ENCODE measurements around the gene WNT3.
"Not testable (repeated sequence)": the region's sequence is repeated elsewhere in the genome, so short reads cannot be mapped to it uniquely, and the experiment has no call there.

The WNT3 gene

DNA sequence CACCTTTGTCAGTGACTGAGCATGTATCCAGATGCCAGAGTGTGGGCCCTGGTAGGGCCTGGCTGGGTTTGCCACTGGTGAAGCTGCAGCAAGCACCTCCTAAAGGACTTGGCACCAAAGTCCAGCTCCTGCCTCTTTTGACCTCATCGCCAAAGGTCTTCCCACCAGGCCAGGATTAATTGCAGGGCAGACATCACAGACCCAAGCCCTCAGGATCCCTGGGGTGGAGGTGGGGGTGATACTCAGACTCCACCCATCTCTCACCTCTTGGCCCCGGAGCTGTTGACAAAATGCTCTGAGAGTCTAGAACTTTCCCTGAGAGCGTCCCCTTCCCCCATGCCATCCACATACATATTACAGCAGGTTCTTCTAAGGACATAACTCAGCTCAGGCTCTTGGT, 4.6 kb downstream of the WNT3 start:
- DNase-seq (ENCODE audit: low read depth, low spot score), result no peak

DNA sequence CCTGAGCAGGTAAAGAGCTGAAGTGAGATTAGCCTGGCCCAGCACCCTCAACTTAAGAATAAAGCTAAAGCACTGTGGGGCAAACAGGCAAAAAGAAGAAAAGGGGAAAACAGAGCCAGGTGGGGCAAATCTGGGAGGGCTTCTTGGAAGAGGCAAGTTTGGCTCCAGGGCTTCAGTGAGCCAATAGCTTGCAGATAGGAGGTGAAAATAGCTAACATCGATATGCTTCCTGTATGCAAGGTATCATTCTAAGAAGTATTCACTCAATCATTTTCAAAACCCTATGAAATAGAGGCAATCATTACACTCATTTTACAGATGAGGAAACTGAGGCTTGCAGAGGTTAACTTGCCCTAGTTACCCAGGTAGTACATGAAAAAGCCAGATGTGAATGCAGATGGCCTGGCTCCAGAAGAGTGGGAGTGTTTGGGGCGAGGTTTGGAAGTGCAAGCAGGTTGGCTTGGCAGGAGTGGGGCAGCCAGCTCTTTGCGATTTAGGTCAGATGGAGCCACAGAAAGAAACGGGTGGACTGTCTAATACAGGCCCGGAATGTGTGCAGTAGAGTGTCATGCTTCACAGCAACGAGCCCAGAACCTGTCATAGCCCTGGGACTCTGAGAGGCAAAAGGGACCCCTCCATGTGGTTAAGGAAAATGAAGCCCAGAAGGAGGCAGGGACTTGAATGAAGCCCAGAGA, 5.7 kb downstream of the WNT3 start:
- no peak for DNase-seq (ENCODE audit: low read depth, low spot score)

DNA sequence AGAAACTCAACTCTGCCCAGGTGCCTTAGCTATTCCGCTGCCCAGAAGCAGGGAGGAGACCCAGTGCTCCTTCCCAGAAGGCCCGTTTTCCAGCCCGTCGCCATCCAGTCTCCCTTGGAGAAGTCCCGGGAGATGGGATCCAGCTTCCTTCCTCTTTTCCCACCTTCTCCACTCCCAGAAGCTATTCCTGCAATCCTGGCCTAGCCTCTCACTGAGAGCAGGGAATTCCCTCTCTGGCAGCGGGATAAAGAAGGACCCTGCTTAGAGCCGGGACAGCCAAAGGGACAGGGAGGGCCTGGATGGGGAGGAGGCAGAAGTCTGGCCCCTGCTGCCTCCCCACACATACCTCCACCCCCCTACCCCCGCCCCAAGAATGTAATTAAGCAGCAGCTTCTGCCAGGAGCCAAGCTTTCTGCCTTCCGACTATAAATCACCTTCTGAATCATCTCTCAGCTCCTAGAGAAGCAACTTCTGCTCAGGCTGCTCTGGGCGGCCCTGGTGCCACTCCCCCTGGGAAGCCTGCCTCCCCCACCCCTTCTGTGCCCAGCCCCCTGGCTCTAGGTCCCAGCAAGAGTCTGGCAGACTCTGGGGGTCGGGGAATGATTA, 6.4 kb downstream of the WNT3 start:
- peak; percentile 54 for DNase-seq (ENCODE audit: low read depth, low spot score)

DNA sequence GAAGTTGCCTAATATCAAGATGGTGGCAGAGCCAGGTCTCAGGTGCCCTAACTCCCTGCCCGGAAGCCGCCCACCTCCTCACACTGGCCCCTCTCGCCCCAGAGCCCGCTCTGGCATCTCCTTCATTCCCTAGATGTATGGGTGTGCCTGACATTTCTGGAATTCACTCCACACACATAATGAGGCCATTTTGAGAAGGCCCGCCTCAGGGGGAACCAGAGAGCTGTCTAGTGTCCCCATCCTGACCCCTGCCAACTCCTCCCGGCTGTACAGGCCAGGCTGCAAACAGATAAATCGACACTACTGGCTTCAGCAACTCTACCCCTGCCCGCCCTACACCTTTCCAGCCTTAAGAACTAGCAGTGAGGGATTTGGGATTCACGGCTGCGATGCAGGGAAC, 7.7 kb downstream of the WNT3 start:
- peak; percentile 78 for DNase-seq (ENCODE audit: low read depth, low spot score)

DNA sequence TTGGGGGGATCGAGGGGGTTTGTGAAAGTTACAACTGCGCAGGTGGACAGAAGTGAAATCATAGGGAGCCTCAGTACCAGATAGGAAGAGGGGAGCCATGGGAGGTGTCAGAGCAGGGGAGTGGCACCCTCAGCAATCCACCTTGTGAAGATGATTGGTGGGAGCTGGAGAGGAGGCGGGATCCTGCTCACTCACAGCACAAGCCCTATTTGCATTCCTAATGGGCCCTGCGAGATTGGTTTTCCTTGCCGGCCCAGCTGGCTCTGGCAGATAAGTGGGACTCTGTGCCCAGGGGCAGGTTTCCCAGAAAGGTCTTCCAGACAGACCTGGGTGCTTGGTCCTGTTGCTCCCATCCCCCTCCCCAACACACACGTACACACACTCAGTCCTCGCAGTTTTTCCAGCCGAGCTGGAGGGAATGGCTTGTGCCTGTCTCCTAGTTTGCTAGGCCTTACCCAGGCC, 9.4 kb downstream of the WNT3 start:
- DNase-seq (ENCODE audit: low read depth, low spot score), result peak; percentile 90

DNA sequence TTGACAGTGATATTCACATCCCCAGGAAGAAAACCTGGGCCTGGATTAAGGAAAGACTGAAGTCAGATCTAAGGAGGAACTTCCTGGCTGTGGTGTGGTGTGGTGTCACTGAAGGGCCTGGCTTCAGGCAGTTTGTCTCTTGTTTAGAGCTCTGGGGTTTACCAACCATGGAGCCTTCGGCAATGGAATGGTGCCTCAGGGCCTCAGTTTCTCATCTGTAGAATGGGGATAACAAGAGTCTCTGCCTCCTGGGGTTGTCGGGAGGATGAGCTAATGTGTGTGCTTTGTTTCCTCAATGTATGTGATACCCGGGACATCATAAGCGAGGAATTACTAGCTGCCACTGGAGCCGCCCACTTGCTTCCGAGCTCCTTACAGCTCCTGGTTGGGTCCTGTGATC, 12.7 kb downstream of the WNT3 start:
- no peak for DNase-seq (ENCODE audit: low read depth, low spot score)

DNA sequence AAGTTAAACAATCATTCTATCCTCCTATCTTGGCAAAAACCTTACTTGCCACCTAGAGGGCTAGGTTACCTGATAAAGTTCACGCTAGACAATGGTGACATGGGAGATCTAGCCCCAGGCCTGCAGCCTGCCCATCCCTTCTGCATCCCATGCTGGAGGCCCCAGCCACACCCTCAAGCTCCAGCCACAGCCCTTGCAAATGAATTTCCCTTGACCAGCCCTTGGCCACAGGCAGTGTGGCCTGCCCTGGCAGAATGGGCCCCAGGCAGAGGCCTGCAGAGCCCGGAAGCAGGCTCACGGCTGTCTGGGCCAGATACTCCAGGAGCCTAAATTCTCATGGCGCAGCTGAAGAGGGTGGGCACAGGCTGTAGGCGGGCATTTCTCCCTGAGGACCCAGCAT, 14.9 kb downstream of the WNT3 start:
- DNase-seq (ENCODE audit: low read depth, low spot score), result peak; percentile 50

DNA sequence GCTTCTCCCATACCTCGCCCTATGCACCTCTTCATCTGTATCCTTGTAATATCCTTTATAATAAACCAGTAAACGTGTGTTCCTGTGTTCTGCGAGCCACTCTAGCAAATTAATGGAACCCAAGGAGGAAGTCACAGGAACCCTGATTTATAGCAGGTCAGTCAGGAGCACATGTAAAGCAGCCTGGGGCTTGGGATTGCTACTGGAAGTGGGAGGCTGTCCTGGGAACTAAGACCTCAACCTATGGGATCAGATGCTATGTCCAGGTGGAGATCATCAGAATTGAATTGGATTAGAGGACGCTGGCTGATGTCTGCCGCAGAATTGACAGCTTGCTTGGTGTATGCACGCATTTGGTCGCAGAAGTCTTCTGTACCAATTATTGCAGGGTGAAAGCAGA, 15.7 kb downstream of the WNT3 start:
- DNase-seq (ENCODE audit: low read depth, low spot score), result no peak

DNA sequence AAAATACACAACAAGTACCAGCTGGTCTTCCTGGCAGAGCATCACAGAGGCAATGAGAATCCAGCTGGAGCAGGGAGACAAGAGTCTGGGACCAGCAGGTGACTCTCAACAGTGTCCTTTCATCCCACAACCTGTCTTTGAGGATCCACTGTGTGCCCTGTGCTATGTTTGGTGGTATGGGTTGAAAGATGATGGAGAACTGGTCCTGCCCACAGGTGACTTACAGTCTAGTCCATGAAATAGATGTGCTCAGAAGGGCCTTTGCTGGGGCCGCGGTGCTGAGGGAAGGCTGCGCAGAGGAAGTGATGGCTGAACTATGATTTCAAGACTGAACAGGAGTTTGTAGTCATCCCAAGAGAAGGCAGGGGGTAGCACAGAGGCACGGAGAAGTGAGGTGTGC, 17.9 kb downstream of the WNT3 start:
- no peak for DNase-seq (ENCODE audit: low read depth, low spot score)

DNA sequence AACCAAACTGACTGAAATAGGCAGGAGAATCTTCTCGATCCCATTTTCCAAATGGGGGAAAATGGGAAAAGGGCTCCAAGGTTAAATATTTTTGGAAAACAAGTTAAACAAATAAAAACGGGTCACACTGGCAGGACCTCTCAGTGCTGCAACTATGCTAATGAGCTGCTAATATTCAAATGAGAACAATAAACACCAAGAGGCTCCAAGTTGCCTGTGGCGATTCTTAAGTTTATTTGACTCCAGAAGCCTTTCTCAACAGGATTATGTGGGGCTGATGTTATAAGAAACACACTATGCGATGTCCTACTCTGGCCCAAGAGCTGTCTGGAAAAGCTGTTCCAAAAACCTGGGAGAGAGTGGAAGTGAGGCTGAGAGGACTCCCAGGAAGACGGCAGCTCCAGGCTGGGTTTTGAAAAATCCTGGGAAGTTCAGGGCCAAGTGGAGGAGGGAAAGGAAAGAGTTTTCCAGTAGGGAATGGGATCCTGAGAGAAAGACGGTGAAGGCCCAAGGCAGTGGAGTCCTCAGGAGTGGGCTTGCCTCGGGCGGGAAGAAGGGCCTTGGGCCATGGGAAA, 21.4 kb downstream of the WNT3 start:
- no peak for DNase-seq (ENCODE audit: low read depth, low spot score)

DNA sequence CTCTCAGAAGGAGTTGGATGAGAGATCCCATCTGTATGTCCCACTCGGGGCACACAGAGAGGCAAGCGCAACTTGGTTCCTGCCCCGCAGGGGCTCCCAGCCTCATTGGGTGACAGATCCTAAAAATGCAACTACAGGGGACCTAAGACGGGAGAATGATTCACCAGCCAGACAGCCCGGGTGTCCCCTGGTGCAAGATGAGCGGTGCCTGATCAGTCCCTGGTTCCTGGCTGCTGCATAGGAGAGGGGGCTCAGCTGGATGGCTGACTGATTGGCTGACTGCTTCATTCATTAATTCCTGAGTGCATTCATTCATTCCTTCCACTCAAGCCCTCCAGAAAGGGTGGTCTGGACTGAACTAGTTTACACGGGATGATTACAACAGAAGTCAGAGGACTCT, 22.0 kb downstream of the WNT3 start:
- DNase-seq (ENCODE audit: low read depth, low spot score), result no peak

DNA sequence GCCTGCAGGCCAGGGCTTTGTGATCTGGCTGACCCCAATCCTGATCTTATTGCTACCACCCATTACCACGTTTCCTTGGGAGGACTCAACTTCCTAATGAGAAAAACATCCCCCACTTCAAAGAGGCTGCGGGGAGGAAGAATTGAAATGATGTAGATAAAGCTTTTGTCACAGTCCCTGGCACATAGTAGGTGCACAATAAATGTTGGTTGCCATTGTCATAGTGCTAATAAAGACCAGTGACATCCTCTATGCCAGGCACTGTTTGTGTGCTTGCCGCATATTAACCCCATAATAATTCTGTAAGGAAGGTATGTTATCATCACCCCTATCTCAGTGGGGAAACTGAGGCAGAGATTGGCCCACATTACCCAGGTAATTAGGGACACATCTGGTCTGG, 22.4 kb downstream of the WNT3 start:
- DNase-seq (ENCODE audit: low read depth, low spot score), result no peak

DNA sequence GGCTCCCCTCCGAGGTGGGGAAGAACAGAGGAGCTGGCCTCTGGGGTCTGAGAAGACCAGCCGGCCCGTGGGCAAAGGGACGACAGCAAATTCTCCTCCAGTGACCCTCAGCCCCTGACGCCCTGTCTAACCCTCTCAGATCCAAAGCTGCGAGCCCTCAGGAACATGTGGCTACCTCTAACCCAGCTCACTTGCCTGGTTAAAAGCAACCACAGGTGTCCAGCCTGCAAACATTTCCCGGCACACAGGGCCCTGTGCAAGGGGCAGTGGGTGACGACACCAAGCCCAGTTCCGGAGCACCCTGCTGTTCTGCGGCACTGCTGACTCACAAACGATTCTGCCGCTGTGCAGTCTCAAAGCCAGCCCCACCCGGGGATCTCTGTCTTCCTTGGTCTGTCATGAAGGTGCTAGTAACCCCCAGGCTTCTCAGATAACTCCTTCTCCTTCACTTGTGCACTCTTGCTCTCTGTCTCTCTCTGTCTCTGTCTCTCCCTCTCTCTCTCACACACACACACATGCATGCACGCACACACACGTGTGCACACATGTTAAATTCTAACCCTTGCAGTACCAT, 23.0 kb downstream of the WNT3 start:
- DNase-seq (ENCODE audit: low read depth, low spot score), result peak; percentile 65

DNA sequence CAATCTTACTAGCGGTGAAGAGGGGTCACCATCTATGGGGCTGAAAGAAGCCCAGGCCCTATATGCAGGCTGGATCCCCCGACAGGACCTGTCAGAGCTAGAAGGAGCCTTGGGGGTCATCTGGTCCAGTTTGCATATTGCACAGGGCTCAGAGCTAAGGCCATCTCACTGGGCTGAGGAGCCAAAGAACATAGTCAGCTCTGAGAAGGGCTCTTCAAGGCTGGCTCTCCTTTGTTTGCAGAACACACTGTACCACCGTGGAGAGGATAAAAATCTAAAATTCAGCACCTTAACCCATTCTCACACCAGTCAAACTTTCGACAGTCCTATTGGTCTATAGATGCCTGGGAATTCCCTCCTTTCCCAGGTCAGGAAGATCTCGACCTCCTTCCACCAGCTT, 24.2 kb downstream of the WNT3 start:
- no peak for DNase-seq (ENCODE audit: low read depth, low spot score)

DNA sequence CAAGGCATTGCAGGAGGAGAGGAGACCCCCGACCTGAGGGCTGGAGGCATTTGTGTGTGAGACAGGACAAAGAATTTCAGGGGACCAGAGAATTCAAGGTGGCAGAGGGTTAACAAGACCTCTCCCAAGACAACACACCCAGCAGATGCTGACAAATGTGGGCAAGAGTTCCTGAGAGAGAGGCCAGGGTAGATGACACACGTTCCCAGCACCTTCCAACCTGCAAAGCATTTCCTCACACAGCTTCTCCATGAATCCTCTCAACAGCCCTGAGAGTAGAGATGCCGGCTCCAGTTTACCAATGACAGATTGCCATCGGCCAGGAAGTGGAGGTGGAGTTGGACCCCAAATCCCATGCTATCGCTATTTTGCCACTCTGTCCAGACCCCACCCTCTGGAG, 25.0 kb downstream of the WNT3 start:
- no peak for DNase-seq (ENCODE audit: low read depth, low spot score)

DNA sequence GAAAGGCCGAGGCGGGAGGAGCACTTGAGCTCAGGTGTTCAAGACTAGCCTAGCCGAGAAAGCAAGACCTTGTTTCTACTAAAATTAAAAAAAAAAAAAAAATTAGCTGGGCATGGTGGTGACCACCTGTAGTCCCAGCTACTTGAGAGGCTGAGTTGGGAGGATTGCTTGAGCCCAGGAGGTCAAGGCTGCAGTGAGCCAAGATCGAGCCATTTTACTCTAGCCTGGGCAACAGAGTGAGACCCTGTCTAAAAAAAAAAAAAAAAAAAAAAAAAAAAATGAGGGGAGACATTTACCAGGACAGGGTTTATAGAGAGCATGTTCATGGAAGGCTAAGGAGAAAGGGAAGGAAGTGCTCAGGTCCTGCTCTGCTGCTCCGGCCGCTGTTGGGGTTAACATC, 25.5 kb downstream of the WNT3 start:
- not testable (repeated sequence) for DNase-seq (ENCODE audit: low read depth, low spot score)

DNA sequence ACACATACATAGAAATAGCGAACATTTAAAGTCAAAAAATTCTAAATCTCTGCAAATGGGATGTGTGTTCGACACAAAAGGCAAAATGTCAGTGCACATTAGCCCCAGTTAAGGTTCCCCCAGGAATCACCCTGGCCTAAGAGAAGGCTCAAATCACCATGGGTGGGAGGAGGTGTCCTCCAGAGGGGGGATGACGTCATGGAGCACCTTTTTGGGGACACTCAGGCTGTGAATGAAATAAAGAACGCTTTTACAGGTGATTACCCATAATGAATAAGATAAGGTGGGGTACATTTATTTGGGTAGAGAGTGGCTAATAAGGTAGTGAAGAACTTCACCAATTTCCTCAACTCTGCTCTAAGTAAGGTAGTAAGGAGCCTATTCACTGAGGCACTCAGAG, 26.4 kb downstream of the WNT3 start:
- DNase-seq (ENCODE audit: low read depth, low spot score), result no peak

DNA sequence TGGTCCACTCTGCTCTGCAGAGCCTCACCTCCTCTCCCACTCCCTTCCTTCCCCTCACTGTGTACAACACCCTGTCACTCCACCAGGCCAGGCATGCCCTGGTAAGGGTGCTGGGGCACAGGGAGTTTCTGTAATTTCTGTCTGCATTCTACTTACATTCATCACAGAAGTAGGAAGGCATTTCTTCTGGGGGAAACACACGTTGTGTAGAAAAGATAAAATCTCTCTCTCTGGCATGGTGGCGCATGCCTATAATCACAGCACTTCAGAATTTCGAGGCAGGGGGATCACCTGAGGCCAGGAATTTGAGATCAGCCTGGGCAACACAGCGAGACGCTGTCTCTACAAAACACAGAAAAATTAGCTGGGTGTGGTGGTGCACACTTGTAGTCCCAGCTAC, 27.0 kb downstream of the WNT3 start:
- DNase-seq (ENCODE audit: low read depth, low spot score), result no peak

DNA sequence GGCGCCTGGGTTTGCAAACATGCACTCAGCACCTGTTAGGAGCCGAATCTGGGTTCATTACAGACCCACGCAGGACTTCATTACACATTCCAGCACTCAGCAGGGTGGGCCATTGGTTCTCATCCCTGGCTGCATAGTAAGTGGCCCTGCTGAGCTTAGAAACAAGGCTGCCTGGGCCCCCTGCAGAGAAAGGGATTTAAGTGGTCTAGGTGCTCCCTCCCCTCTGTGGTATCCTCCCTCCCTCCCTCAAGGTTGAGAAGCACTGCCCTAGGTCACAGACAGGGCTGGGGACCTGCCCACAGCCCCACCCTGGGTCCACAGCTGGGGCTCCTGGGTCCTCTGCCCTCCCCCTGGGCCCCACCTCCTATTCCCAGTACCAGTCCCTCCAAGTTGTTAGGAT, 28.3 kb downstream of the WNT3 start:
- no peak for DNase-seq (ENCODE audit: low read depth, low spot score)

DNA sequence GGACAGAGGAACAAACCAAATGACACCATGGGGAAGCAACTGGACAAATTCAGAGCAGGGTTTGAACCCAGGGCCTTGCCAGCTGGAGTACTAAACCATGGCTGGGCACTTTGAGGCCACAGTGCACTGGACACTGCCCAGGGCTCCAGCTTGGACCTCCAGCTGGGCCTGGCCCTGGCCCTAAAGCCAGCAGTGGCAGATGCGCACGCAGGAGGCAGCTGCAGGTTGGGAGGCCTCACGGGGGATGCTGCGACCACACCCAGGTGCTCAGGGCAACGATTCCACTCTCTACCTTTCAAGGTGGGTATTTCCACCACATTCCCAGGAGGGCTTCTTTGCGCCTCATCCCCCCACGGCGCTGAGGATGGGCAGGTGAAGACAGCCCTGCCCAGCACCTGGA, 28.9 kb downstream of the WNT3 start:
- no peak for DNase-seq (ENCODE audit: low read depth, low spot score)

DNA sequence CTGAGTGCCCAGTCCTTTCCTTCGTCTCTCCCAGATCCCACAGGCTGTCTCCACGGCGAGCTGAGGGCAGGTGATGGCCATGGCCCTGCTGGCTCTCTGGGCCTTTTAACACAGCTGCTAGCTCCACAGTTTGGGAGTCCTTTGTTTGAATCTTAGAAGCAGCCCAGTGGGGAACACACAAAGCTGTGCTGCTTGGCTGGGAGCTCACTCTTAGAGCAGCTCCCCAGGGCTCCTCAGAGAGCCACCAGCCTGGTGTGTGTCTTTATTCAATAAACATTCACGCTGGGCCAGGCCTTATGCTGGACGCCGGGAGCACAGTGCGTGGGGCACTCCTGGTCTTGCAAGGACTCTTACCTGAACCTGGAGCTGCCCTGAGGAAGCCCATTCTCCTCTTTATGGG, 29.7 kb downstream of the WNT3 start:
- no peak for DNase-seq (ENCODE audit: low read depth, low spot score)

DNA sequence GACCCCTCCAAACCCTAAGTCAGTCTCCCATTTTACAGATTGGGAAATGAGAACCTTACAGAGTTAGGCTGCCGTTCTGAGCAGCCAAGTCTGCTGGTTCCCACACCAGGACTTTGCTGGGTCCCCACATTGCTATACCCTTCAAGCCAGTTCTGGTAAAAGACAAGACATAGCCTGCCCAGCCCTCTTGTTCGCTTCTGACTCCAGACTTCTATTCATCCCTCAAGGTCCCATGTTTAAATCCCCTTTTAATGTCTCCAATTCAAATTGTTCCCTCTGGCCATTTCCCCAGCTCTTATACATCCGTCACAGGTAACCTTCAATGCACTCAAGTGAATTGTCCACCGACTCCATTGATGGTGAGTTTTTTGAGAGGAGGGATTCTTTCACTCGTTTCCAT, 30.2 kb downstream of the WNT3 start:
- no peak for DNase-seq (ENCODE audit: low read depth, low spot score)

DNA sequence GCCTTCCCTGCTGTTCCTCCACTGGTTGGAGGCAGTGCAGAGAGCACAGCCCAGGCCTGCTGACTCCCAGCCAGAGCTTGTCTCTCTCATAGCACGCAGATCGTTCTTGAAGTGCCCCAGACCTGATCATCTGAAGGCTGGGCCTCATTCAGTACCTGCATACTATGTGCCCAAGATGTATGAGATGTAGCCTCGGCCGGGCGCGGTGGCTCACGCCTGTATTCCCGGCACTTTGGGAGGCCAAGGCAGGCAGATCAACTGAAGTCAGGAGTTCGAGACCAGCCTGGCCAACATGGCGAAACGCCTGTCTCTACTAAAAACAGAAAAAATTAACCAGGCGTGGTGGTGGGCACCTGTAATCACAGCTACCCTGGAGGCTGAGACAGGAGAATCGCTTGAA, 31.0 kb downstream of the WNT3 start:
- no peak for DNase-seq (ENCODE audit: low read depth, low spot score)
